Left colon (tissue), 2 donors: ENCODE measurements around the gene TNRC6B. TPM values are rescaled to one million over a fixed set of nuclear protein-coding genes. Genes with fewer than 3 reads are reported as not detected.
A peak's percentile ranks its signal among the peaks of the same experiment; 100 is the strongest.
"Not testable (repeated sequence)": the region's sequence is repeated elsewhere in the genome, so short reads cannot be mapped to it uniquely, and the experiment has no call there.

Source experiments
- ATAC-seq: fragments of 200-7000 bp; cut with Tn5 transposase; one replicate; pipeline ENCODE4 v1.9.1; 2020; ENCODE audit warnings: mild to moderate bottlenecking, moderate library complexity
- DNase-seq, 2 donors: peaks; one replicate each; pipeline ENCODE4 v3.0.0-alpha.2; 2020
- intact Hi-C, 2 donors: fragments of 100-400 bp; cut with DNase I in 1 of 2; cut with micrococcal nuclease in 1 of 2; formaldehyde crosslinking; loops; one replicate each; pipeline versions ENCODE4 v1.11.2 to v1.14.0; 2022; cut with DNase I, micrococcal nuclease
- total RNA-seq, 2 donors: library from RNA; stranded (reverse); fragmentation: NEBNext Ultra II Directional; extraction: Animal tissue kit (Norgen Biotek cat#: 25700); gene quantifications; one replicate each; pipeline ENCODE4 v1.2.1, GENCODE V29; 2021
- donor health status: DM: no; HTN: no; CAD: no.
- donor health status: DM: yes; HTN: yes; CAD: no.

Gene TNRC6B
- total RNA-seq, 2 donors from 2014 or later, result 50.9 to 51.0 TPM

GRCh38 chr22:40363059-40363458 is 185.3 kb downstream of the TNRC6B start:
- intact Hi-C loops, result no loop called here
- DNase-seq, result no peak
- no peak for ATAC-seq

- ATAC-seq (no peak), DNase-seq (no peak)
- intact Hi-C loops, result no loop called here
Observed at GRCh38 chr22:40364431-40364830, 186.7 kb downstream of the TNRC6B start.

- no peak for ATAC-seq
- intact Hi-C loops, result no loop called here
- no peak for DNase-seq
Observed at GRCh38 chr22:40366068-40366467, 188.3 kb downstream of the TNRC6B start.

- DNase-seq (peak; percentile 65 to 72), ATAC-seq (peak; percentile 65)
- intact Hi-C loops, result no loop called here
Observed at GRCh38 chr22:40367342-40367741, 189.6 kb downstream of the TNRC6B start.

GRCh38 chr22:40368016-40368415 is 190.3 kb downstream of the TNRC6B start:
- intact Hi-C loops, result no loop called here
- ATAC-seq, result no peak
- DNase-seq, result no peak

GRCh38 chr22:40368836-40369235 is 191.1 kb downstream of the TNRC6B start:
- intact Hi-C loops, result no loop called here
- ATAC-seq (no peak), DNase-seq (no peak)

GRCh38 chr22:40374567-40374966 is 196.8 kb downstream of the TNRC6B start:
- intact Hi-C loops, result no loop called here
- ATAC-seq (no peak), DNase-seq (no peak)

- DNase-seq, result no peak
- intact Hi-C loops, result no loop called here
Observed at GRCh38 chr22:40376149-40376548, 198.4 kb downstream of the TNRC6B start.

GRCh38 chr22:40377931-40378330 is 200.2 kb downstream of the TNRC6B start:
- intact Hi-C loops, result no loop called here
- ATAC-seq (no peak), DNase-seq (no peak)

More at GRCh38 chr22:40376149-40376548, 198.4 kb downstream of the TNRC6B start:
- ATAC-seq, result no peak

- not testable (repeated sequence) for DNase-seq, ATAC-seq
Observed at GRCh38 chr22:40378448-40378847, 200.7 kb downstream of the TNRC6B start.

GRCh38 chr22:40381461-40381860 is 203.7 kb downstream of the TNRC6B start:
- DNase-seq (no peak), ATAC-seq (no peak)
- intact Hi-C loops, result no loop called here

More at GRCh38 chr22:40378448-40378847, 200.7 kb downstream of the TNRC6B start:
- intact Hi-C loops, result not testable (repeated sequence)

- intact Hi-C loops, result no loop called here
- ATAC-seq, result no peak
- DNase-seq, result no peak
Observed at GRCh38 chr22:40383905-40384304, 206.2 kb downstream of the TNRC6B start.

- intact Hi-C loops, result no loop called here
- ATAC-seq (peak; percentile 67), DNase-seq (no peak)
Observed at GRCh38 chr22:40385036-40385782, 207.5 kb downstream of the TNRC6B start.

Other genes starting within 250 kb of the TNRC6B start
- gene TMA7B, start 217.5 kb upstream of the TNRC6B start, total RNA-seq, result not detected
- gene FAM83F, start 183.0 kb upstream of the TNRC6B start, total RNA-seq, result 10 to 100 TPM; 35.3 to 44.3 TPM
- gene ADSL, start 168.6 kb downstream of the TNRC6B start, total RNA-seq, result 10 to 100 TPM; 34.2 to 34.9 TPM
- gene SGSM3, start 192.7 kb downstream of the TNRC6B start, total RNA-seq, result 100 to 1,000 TPM; 121 to 142 TPM